Mammary epithelial cell (primary cell): Measurements from ENCODE around the gene SULT4A1.

Experiments used
- CTCF ChIP-seq, 2 donors: IDR thresholded peaks in 1 of 2; conservative IDR thresholded peaks in 1 of 2; 2 replicates each; pipeline ENCODE4 v1.5.1; 2011 to 2012; ENCODE audit warnings: inconsistent platforms in 2 of 2, low read length in 2 of 2, mild to moderate bottlenecking in 2 of 2, control low read depth in 1 of 2, low read depth in 1 of 2; ENCODE audit not compliant: insufficient read depth in 1 of 2; ENCODE audit errors: extremely low read depth in 1 of 2
- EZH2 ChIP-seq: IDR thresholded peaks from 2 replicates; pipeline ENCODE4 v1.6.1; 2012; ENCODE audit warnings: low read length, inconsistent platforms, borderline replicate concordance

GRCh38 chr22:43848366-43849171 lies 13.7 kb downstream of the SULT4A1 start:
- TF ChIP-seq EZH2 (no peak), CTCF (conservative IDR thresholded peaks at IDR 0.05 in 1 of 2, IDR thresholded peaks at IDR 0.05 in 1 of 2; ENCODE audit: extremely low read depth in 1 of 2, insufficient read depth in 1 of 2, low read depth in 1 of 2, low read length in 2 of 2) (peak in 1 of 2 donors; percentile 52)
